GM12878 (cell line): Measurements from ENCODE around the gene PLPP3. TPM values are rescaled to one million over a fixed set of nuclear protein-coding genes. Genes with fewer than 3 reads are reported as not detected.

Experiments used
- ATAC-seq: fragments of 200-7000 bp; cut with Tn5 transposase; 3 replicates; pipeline ENCODE4 v1.9.1; 2020; ENCODE audit warnings: mild to moderate bottlenecking, moderate library complexity
- BruUV-seq: library from RNA; stranded (reverse); fragments of 400-500 nt; replicated peaks from 2 replicates; lab custom pipeline; 2021; lab: Mats Ljungman, UMichigan
- CTCF ChIA-PET: fragments of 300-600 bp; sonication (Branson Sonifier 250); formaldehyde crosslinking; extraction: SDS; loops from one replicate; lab custom pipeline; 2021; ENCODE audit warnings: inconsistent platforms; lab: Yijun Ruan, JAX
- POLR2A ChIA-PET: fragments of 350-600 bp; formaldehyde crosslinking; extraction: SDS; loops from one replicate; lab custom pipeline; 2021; ENCODE audit warnings: inconsistent platforms; lab: Charles Lee
- RAD21 ChIA-PET: fragments of 300-600 bp; sonication (Branson Sonifier 250); formaldehyde crosslinking; loops from one replicate; lab custom pipeline; 2023; ENCODE audit warnings: antibody characterized with exemption; ENCODE audit not compliant: unreplicated experiment; lab: Charles Lee
- SMC1A ChIA-PET: fragments of 300-600 bp; sonication (Branson Sonifier 250); formaldehyde crosslinking; loops from one replicate; lab custom pipeline; 2023; ENCODE audit not compliant: unreplicated experiment, uncharacterized antibody; lab: Charles Lee
- DNase-seq: peaks from one replicate; pipeline ENCODE4 v3.0.0-alpha.2; 2011; ENCODE audit warnings: low read depth, low spot score
- FAIRE-seq: peaks from 3 replicates; lab custom pipeline; 2011; peaks lifted over from hg19 to GRCh38; lab: Jason Lieb, UNC
- H2AFZ ChIP-seq: 2 replicates; pipeline ENCODE4 v1.6.0; 2011; ENCODE audit warnings: low read depth, low read length, control low read depth; ENCODE audit not compliant: control insufficient read depth
- H3K27ac ChIP-seq: 2 replicates; pipeline ENCODE4 v1.5.1; 2011; ENCODE audit warnings: control low read depth; ENCODE audit not compliant: control insufficient read depth, insufficient read depth
- H3K27me3 ChIP-seq, 2 experiments: replicated peaks in 1 of 2; 2 replicates each; pipeline versions ENCODE4 v1.6.0 to v1.6.1; 2011; ENCODE audit warnings: low read length in 1 of 2; ENCODE audit not compliant: control insufficient read depth in 2 of 2, insufficient read depth in 2 of 2
- H3K36me3 ChIP-seq, 2 experiments: 2 replicates each; pipeline ENCODE4 v1.5.1; 2011; ENCODE audit warnings: low read length in 1 of 2; ENCODE audit not compliant: control insufficient read depth in 2 of 2, insufficient read depth in 2 of 2
- H3K4me1 ChIP-seq: 2 replicates; pipeline ENCODE4 v1.6.1; 2011; ENCODE audit warnings: mild to moderate bottlenecking, low read length, moderate library complexity, mixed read lengths; ENCODE audit not compliant: control insufficient read depth, insufficient read depth
- H3K4me2 ChIP-seq: 2 replicates; pipeline ENCODE4 v1.6.0; 2011; ENCODE audit warnings: control low read depth; ENCODE audit not compliant: control insufficient read depth, insufficient read depth
- H3K4me3 ChIP-seq: fragments of 200-600 bp; sonication (generic); 2 replicates; pipeline ENCODE4 v1.5.1; 2016
- H3K79me2 ChIP-seq: 2 replicates; pipeline ENCODE4 v1.6.0; 2011; ENCODE audit warnings: low read length; ENCODE audit not compliant: control insufficient read depth, insufficient read depth
- H3K9ac ChIP-seq: 2 replicates; pipeline ENCODE4 v1.8.0; 2011; ENCODE audit warnings: low read length, control low read depth, mixed read lengths; ENCODE audit not compliant: control insufficient read depth, insufficient read depth
- H3K9me3 ChIP-seq: replicated peaks from 3 replicates; pipeline ENCODE4 v1.5.1; 2011; ENCODE audit warnings: mild to moderate bottlenecking, low read length; ENCODE audit not compliant: control insufficient read depth, insufficient read depth
- H4K20me1 ChIP-seq: 2 replicates; pipeline ENCODE4 v1.6.0; 2011; ENCODE audit not compliant: control insufficient read depth, insufficient read depth
- BRCA1 ChIP-seq: IDR thresholded peaks from 2 replicates; pipeline ENCODE4 v1.6.1; 2011; ENCODE audit warnings: low read depth, low read length, improper control_type of control experiment
- LARP7 ChIP-seq: fragments of 450-650 bp; IDR thresholded peaks from 2 replicates; pipeline ENCODE4 v1.6.1; 2017; ENCODE audit warnings: mild to moderate bottlenecking
- NFIC ChIP-seq: IDR thresholded peaks from 2 replicates; pipeline ENCODE4 v1.6.1; 2012; ENCODE audit warnings: low read depth, mild to moderate bottlenecking, inconsistent platforms, low read length, moderate library complexity
- NR2F1 ChIP-seq: fragments of 450-650 bp; conservative IDR thresholded peaks from 2 replicates; pipeline ENCODE4 v1.6.1; 2017; ENCODE audit warnings: mild to moderate bottlenecking
- SPI1 ChIP-seq: IDR thresholded peaks from 2 replicates; pipeline ENCODE4 v1.6.1; 2011; ENCODE audit warnings: low read depth, mild to moderate bottlenecking, low read length, moderate library complexity, borderline replicate concordance; ENCODE audit not compliant: insufficient read depth
- STAT3 ChIP-seq: IDR thresholded peaks from 2 replicates; pipeline ENCODE4 v1.6.1; 2011; ENCODE audit warnings: low read depth, low read length, improper control_type of control experiment
- WRNIP1 ChIP-seq: IDR thresholded peaks from 2 replicates; pipeline ENCODE4 v1.6.1; 2011; ENCODE audit warnings: low read depth, low read length, improper control_type of control experiment, borderline replicate concordance
- ZNF384 ChIP-seq: IDR thresholded peaks from 2 replicates; pipeline ENCODE4 v1.6.1; 2012; ENCODE audit warnings: low read depth, mild to moderate bottlenecking, low read length, improper control_type of control experiment, borderline replicate concordance
- WGBS: methylation state at CpG from one replicate; pipeline ENCODE4 v1.1.6; 2016; ENCODE audit warnings: low lambda C conversion rate; ENCODE audit not compliant: insufficient replicate concordance, insufficient coverage; ENCODE audit errors: missing lambda C conversion rate; 5-methylcytosine and 5-hydroxymethylcytosine counted together
- in situ Hi-C: fragments of 300-500 bp; cut with MboI; formaldehyde crosslinking; loops from 9 replicates; pipeline ENCODE4 v1.14.3; 2018; ENCODE audit warnings: mixed read lengths
- intact Hi-C: fragments of 100-400 bp; cut with micrococcal nuclease; formaldehyde crosslinking; loops from one replicate; pipeline ENCODE4 v1.14.2; 2022; ENCODE audit not compliant: unreplicated experiment
- polyA plus RNA-seq, 11 experiments: library from polyadenylated mRNA; depleted of rRNA in 4 of 11; unstranded in 6 of 11; stranded (reverse) in 5 of 11; fragments of >200 nt; fragmentation: Nextera tagmentation in 4 of 11; fragmentation: Illumina TruSeq in 1 of 11; extraction: Ambion mirVana in 4 of 11; extraction: Trizol in 1 of 11; gene quantifications; 1 replicate in 1 of 11; 2 replicates in 10 of 11; pipeline versions ENCODE4 v1.2.1 to v1.2.3, GENCODE V29; 2011 to 2016; ENCODE audit warnings: inconsistent platforms in 2 of 11, missing spikeins in 2 of 11, low read depth in 1 of 11
- total RNA-seq, 4 experiments: library from RNA; depleted of rRNA in 3 of 4; stranded (reverse); fragments of >200 nt in 3 of 4; fragmentation: Illumina TruSeq in 1 of 4; extraction: Trizol in 1 of 4; gene quantifications; 2 replicates each; pipeline versions ENCODE4 v1.2.1 to v1.2.3, GENCODE V29; 2013 to 2021
- TF ChIP-seq, protein P1 (sequence below): fragments of 150-350 bp; IDR thresholded peaks from 2 replicates; pipeline ENCODE4 v1.6.1; 2014; ENCODE audit warnings: mild to moderate bottlenecking, low read depth, low read length
- TF ChIP-seq, protein P2 (sequence below): IDR thresholded peaks from 2 replicates; pipeline ENCODE4 v1.6.1; 2011; ENCODE audit warnings: mild to moderate bottlenecking, low read depth, low read length, moderate library complexity; ENCODE audit not compliant: insufficient replicate concordance

PLPP3 gene
- total and polyA plus RNA-seq, 10 of the 15 experiments (the other 5 are each of a cell fraction or from before 2014, with no cell fraction given), result 6.4 to 26.8 (median 9.5) TPM

DNA sequence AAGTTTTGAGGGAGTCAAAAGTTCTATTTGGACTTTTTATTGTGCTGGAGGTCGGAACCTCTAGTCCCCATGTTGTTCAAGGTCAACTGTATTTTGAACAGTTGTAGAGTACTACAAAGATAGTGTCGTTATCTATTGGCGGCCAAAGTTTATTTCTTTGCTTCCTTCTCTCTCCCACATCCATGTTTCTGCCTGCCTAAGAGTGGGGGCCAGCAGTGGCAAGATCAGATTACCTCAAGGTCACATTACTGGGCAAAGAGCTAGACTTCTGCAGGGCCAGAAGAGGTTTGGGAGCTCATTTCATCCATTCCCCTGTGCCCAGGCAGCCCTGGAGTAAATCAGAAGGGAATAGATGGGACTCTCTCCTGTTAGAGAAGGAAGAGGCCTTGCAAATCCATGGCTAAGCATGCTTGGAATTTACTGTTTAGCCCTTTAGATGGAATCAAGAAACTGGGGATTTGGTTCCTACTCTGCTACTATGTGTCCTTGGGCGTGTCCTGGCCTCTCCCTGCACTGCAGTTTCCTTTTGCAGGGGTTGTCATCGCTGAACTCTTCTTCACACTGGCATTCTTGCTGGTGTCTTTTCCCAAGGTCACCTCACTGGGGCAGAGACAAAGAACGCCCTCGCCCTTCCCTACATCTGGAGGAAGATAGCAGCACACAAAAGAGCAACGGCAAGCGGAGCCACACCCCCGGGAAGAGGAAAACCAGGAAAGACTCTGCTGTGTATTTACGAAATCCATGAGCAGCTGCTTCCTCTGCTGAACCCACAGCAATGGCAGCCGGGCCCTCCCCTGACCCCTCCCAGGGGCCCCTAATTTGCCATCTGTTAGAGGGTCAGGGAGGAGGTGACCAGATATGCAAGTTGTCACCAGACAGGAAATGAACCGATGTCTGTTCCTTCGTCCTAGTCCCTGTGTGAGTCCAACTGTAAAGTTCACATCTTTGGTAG is 73.3 kb downstream of the PLPP3 start:
- intact Hi-C loops, result no loop called here
- H3K27ac ChIP-seq, result no peak overlapping the region
- ChIA-PET SMC1A (interaction anchor here (1.2 to 2.9 kb wide), 5 partner anchors 9 to 69 kb away, joined by 4 to 8 read pairs (median 7); no protein-coding TSS in a partner anchor), CTCF (no interaction called here), RAD21 (interaction anchor here (1.4 kb wide), 1 partner anchor 71 kb away, joined by 4 read pairs; no protein-coding TSS in a partner anchor), POLR2A (no interaction called here)
- H3K4me2 ChIP-seq, result no peak overlapping the region
- H3K4me3 ChIP-seq, result no peak overlapping the region
- no TSS peak for BruUV-seq
- 37% methylated on average over 14 of the region's 14 CpGs for WGBS
- DNase-seq, result no peak
- H2AFZ ChIP-seq, result no peak overlapping the region
- no peaks in the 10 kb centered on the region for H3K27me3 ChIP-seq
- H3K9me3 ChIP-seq, result no peaks in the 10 kb centered on the region
- no peaks in the 10 kb centered on the region for H3K79me2 ChIP-seq
- peaks cover 0 to 2% of the 10 kb centered on the region in 2 experiments; a peak in 1 of 4 replicates for H3K36me3 ChIP-seq
- TF ChIP-seq SPI1 (no peak), NR2F1 (no peak)
- no peaks in the 10 kb centered on the region for H3K4me1 ChIP-seq
- in situ Hi-C loops, result no loop called here
- no peak overlapping the region for H3K9ac ChIP-seq
- H4K20me1 ChIP-seq, result no peaks in the 10 kb centered on the region
- no peak for ATAC-seq
- no peak for FAIRE-seq

DNA sequence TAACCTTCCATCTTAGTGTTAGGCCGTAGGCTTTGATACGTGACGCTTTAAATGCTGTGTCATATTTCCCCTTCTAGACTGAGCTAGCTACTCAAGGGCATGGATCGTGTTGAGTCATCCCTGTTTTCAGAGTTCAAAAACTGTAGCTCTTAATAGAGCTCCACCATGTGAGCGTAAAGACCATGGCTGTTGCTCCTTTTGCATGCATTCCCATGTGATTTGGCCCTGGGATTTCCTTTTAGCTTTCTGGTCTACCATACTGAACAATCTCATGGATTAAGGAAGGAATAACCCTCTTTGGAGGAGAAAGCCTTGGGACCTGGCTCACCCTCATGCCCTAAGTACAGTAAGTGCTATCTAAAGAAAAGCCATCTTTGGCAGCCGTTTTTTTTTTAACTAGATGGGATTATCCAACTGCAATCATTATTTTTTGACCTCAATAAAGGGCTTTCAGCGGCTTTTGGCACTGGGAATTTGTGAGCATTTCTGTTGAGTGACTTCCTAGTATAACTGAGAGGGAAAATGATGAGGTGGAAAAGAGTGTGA is 76.6 kb downstream of the PLPP3 start:
- ChIA-PET CTCF (interaction anchor here (0.6 to 1.2 kb wide), 2 partner anchors 22 to 75 kb away, joined by 4 read pairs; no protein-coding TSS in a partner anchor), POLR2A (interaction anchor here (1.2 kb wide), 1 partner anchor 18 kb away, joined by 7 read pairs; no protein-coding TSS in a partner anchor), SMC1A (interaction anchor here (0.7 to 1.3 kb wide), 4 partner anchors 11 to 332 kb away, joined by 3 to 6 read pairs (median 3); no protein-coding TSS in a partner anchor), RAD21 (interaction anchor here (1.4 kb wide), 1 partner anchor 32 kb away, joined by 4 read pairs; no protein-coding TSS in a partner anchor)
- intact Hi-C loops (no loop called here), in situ Hi-C loops (no loop called here)
- H3K9ac ChIP-seq, result no peak overlapping the region
- H3K9me3 ChIP-seq, result no peaks in the 10 kb centered on the region
- H3K4me2 ChIP-seq, result no peak overlapping the region
- no peak overlapping the region for H2AFZ ChIP-seq
- 38% methylated on average over 7 of the region's 7 CpGs for WGBS
- H3K36me3 ChIP-seq, result peaks cover 0 to 2% of the 10 kb centered on the region in 2 experiments; a peak in 1 of 4 replicates
- no peaks in the 10 kb centered on the region for H3K27me3 ChIP-seq
- no peak overlapping the region for H3K27ac ChIP-seq
- no peaks in the 10 kb centered on the region for H3K4me1 ChIP-seq
- FAIRE-seq (no peak), ATAC-seq (no peak), DNase-seq (no peak)
- H4K20me1 ChIP-seq, result no peaks in the 10 kb centered on the region
- no peak overlapping the region for H3K4me3 ChIP-seq
- no TSS peak for BruUV-seq
- no peaks in the 10 kb centered on the region for H3K79me2 ChIP-seq
- no peak for TF ChIP-seq LARP7
- TF ChIP-seq SPI1, result no peak
- TF ChIP-seq, protein P1, sequence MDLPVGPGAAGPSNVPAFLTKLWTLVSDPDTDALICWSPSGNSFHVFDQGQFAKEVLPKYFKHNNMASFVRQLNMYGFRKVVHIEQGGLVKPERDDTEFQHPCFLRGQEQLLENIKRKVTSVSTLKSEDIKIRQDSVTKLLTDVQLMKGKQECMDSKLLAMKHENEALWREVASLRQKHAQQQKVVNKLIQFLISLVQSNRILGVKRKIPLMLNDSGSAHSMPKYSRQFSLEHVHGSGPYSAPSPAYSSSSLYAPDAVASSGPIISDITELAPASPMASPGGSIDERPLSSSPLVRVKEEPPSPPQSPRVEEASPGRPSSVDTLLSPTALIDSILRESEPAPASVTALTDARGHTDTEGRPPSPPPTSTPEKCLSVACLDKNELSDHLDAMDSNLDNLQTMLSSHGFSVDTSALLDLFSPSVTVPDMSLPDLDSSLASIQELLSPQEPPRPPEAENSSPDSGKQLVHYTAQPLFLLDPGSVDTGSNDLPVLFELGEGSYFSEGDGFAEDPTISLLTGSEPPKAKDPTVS, result no peak
- TF ChIP-seq, protein P2, sequence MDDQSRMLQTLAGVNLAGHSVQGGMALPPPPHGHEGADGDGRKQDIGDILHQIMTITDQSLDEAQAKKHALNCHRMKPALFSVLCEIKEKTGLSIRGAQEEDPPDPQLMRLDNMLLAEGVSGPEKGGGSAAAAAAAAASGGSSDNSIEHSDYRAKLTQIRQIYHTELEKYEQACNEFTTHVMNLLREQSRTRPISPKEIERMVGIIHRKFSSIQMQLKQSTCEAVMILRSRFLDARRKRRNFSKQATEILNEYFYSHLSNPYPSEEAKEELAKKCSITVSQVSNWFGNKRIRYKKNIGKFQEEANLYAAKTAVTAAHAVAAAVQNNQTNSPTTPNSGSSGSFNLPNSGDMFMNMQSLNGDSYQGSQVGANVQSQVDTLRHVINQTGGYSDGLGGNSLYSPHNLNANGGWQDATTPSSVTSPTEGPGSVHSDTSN, result no peak
- TF ChIP-seq NFIC, result no peak
- no peak for TF ChIP-seq WRNIP1
- no peak for TF ChIP-seq ZNF384
- no peak for TF ChIP-seq STAT3
- TF ChIP-seq BRCA1, result no peak
